B cell (primary cell): ENCODE measurements around the gene TAF1A. TPM values are rescaled to one million over a fixed set of nuclear protein-coding genes. Genes with fewer than 3 reads are reported as not detected.

Experiments
- ATAC-seq: fragments of 200-7000 bp; cut with Tn5 transposase; one replicate; pipeline ENCODE4 v1.10.0; 2021; ENCODE audit warnings: low read depth, mild to moderate bottlenecking, moderate number of reproducible peaks, moderate library complexity
- CTCF ChIA-PET: fragments of 350-600 bp; sonication (Branson Sonifier 250); formaldehyde crosslinking; loops from one replicate; lab custom pipeline; 2021; ENCODE audit warnings: antibody characterized with exemption, inconsistent platforms; lab: Charles Lee
- POLR2A ChIA-PET: fragments of 350-600 bp; sonication (Branson Sonifier 250); formaldehyde crosslinking; loops from one replicate; lab custom pipeline; 2021; ENCODE audit warnings: antibody characterized with exemption; lab: Charles Lee
- DNase-seq: peaks from one replicate; pipeline ENCODE4 v3.0.0; 2013
- H2AFZ ChIP-seq: 2 replicates; pipeline ENCODE4 v1.6.1; 2012; ENCODE audit warnings: mild to moderate bottlenecking, low read depth, low read length; ENCODE audit not compliant: insufficient read depth, poor library complexity, severe bottlenecking
- H3K27ac ChIP-seq, 2 donors: 1 replicate in 1 of 2; 2 replicates in 1 of 2; pipeline ENCODE4 v1.5.1; 2012 to 2013; ENCODE audit warnings: low read length in 2 of 2, mild to moderate bottlenecking in 2 of 2, moderate library complexity in 1 of 2
- H3K27me3 ChIP-seq, 4 experiments: fragments of 200-600 bp in 1 of 4; sonication (generic) in 1 of 4; replicated peaks in 1 of 4; 1 replicate in 2 of 4; 2 replicates in 2 of 4; pipeline versions ENCODE4 v1.6.1 to v1.7.0; 2013 to 2016; ENCODE audit warnings: low read length in 3 of 4, mild to moderate bottlenecking in 2 of 4, mixed read lengths in 1 of 4, moderate library complexity in 1 of 4; ENCODE audit not compliant: insufficient read depth in 4 of 4, control insufficient read depth in 3 of 4; ENCODE audit errors: control extremely low read depth in 1 of 4
- H3K36me3 ChIP-seq, 2 experiments: replicated peaks in 1 of 2; 1 replicate in 1 of 2; 2 replicates in 1 of 2; pipeline versions ENCODE4 v1.6.1 to v1.7.1; 2013; ENCODE audit warnings: low read length in 1 of 2; ENCODE audit not compliant: insufficient read depth in 2 of 2, control insufficient read depth in 1 of 2; ENCODE audit errors: control extremely low read depth in 1 of 2, extremely low read depth in 1 of 2
- H3K4me1 ChIP-seq, 2 donors: fragments of 200-600 bp in 1 of 2; sonication (generic) in 1 of 2; 1 replicate in 1 of 2; 2 replicates in 1 of 2; pipeline versions ENCODE4 v1.5.1 to v1.6.1; 2013 to 2017; ENCODE audit warnings: low read length in 2 of 2; ENCODE audit not compliant: control insufficient read depth in 2 of 2, insufficient read depth in 2 of 2
- H3K4me2 ChIP-seq: replicated peaks from 2 replicates; pipeline ENCODE3; 2012; ENCODE audit warnings: mild to moderate bottlenecking, low read depth, low read length; ENCODE audit not compliant: poor library complexity, severe bottlenecking
- H3K4me3 ChIP-seq, 5 experiments: fragments of 200-600 bp in 1 of 5; sonication (generic) in 1 of 5; 1 replicate in 3 of 5; 2 replicates in 2 of 5; pipeline versions ENCODE4 v1.5.1 to v1.7.0; 2011 to 2016; ENCODE audit warnings: low read length in 4 of 5, mild to moderate bottlenecking in 4 of 5, low read depth in 2 of 5, control low read depth in 1 of 5, moderate library complexity in 1 of 5; ENCODE audit not compliant: insufficient read depth in 1 of 5; ENCODE audit errors: control extremely low read depth in 1 of 5, extremely low read depth in 1 of 5
- H3K79me2 ChIP-seq: fragments of 200-600 bp; sonication (generic); one replicate; pipeline ENCODE4 v1.6.0; 2016; ENCODE audit warnings: low read length; ENCODE audit not compliant: control insufficient read depth, insufficient read depth
- H3K9ac ChIP-seq: fragments of 200-600 bp; sonication (generic); 2 replicates; pipeline ENCODE4 v1.6.1; 2017; ENCODE audit warnings: mild to moderate bottlenecking, low read length, moderate library complexity
- H3K9me3 ChIP-seq, 3 donors: one replicate each; pipeline versions ENCODE4 v1.6.1 to v1.7.1; 2013; ENCODE audit warnings: low read length in 2 of 3; ENCODE audit not compliant: control insufficient read depth in 2 of 3, insufficient read depth in 1 of 3; ENCODE audit errors: control extremely low read depth in 1 of 3
- H4K20me1 ChIP-seq: 2 replicates; pipeline ENCODE4 v1.6.0; 2012; ENCODE audit warnings: mild to moderate bottlenecking, low read length; ENCODE audit not compliant: insufficient read depth, control insufficient read depth, poor library complexity, severe bottlenecking
- H3K27ac Mint-ChIP-seq: one replicate; pipeline ENCODE4 v1.8.0; 2021; ENCODE audit warnings: mixed read lengths
- H3K27me3 Mint-ChIP-seq: one replicate; pipeline ENCODE4 v1.8.0; 2021; ENCODE audit warnings: mixed read lengths
- H3K4me1 Mint-ChIP-seq: one replicate; pipeline ENCODE4 v1.8.0; 2021; ENCODE audit warnings: mixed read lengths
- H3K4me3 Mint-ChIP-seq: one replicate; pipeline ENCODE4 v1.8.0; 2021; ENCODE audit warnings: mixed read lengths
- H3K9me3 Mint-ChIP-seq: one replicate; pipeline ENCODE4 v1.8.0; 2022; ENCODE audit warnings: mixed read lengths; ENCODE audit not compliant: insufficient read depth
- EZH2 ChIP-seq: IDR thresholded peaks from 2 replicates; pipeline ENCODE4 v1.6.1; 2012; ENCODE audit warnings: borderline replicate concordance, low read depth, mild to moderate bottlenecking, moderate library complexity, low read length; ENCODE audit not compliant: insufficient read depth, poor library complexity, severe bottlenecking
- WGBS: methylation state at CpG from one replicate; pipeline ENCODE4 v1.1.5; 2013; ENCODE audit warnings: missing lambda C conversion rate; ENCODE audit not compliant: insufficient coverage; 5-methylcytosine and 5-hydroxymethylcytosine counted together
- intact Hi-C: fragments of 100-400 bp; cut with micrococcal nuclease; formaldehyde crosslinking; loops from one replicate; pipeline ENCODE4 v1.10.0; 2022
- polyA plus RNA-seq: library from polyadenylated mRNA; depleted of rRNA; stranded (reverse); fragments of >200 nt; gene quantifications from 2 replicates; pipeline ENCODE4 v1.2.3, GENCODE V29; 2012
- total RNA-seq, 2 donors: library from RNA; stranded (reverse); fragments of 120-200 nt in 1 of 2; gene quantifications; 1 replicate in 1 of 2; 2 replicates in 1 of 2; pipeline versions ENCODE4 v1.2.3 to v1.2.4, GENCODE V29; 2013 to 2022
- TF ChIP-seq, protein P1 (sequence below): fragments of 200-600 bp; IDR thresholded peaks from one replicate; pipeline ENCODE4 v1.8.0; 2022; ENCODE audit warnings: antibody characterized with exemption, mild to moderate bottlenecking

Gene TAF1A
- total and polyA plus RNA-seq, 2 donors (not counting 1 experiment from before 2014, with no cell fraction given), result 12.7 to 23.7 TPM

DNA sequence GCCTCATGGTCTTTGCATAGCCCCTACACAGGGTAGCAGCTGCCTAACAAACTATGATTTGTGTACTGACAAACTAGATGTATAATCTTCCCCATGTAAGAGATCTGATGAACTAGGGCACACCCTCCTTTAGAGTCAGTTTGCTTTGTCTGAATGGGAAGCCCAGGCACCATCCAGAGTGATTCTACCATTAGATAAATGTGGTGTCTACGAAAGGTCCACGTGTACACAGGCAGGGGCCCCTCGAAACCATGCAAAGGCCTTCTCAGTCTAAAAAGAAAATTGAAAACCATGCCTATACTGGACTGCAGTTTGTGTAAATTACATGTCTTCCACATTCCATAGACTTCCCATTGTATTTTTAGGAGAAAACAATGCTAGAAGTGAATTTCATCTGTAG, 60.6 kb downstream of the TAF1A start:
- Histone ChIP-seq H4K20me1 (no peaks in the 10 kb centered on the region), H3K36me3 (no peaks in the 10 kb centered on the region), H2AFZ (no peak overlapping the region), H3K9ac (no peak overlapping the region), H3K9me3 (peaks cover 0 to 3% (median 0%) of the 10 kb centered on the region in 3 donors), H3K4me3 (no peak overlapping the region), H3K4me1 (no peaks in the 10 kb centered on the region), H3K79me2 (no peaks in the 10 kb centered on the region), H3K27me3 (peaks cover 0 to 5% (median 0%) of the 10 kb centered on the region in 4 experiments), H3K4me2 (no peak overlapping the region), H3K27ac (no peak overlapping the region)
- Mint-ChIP-seq H3K9me3 (peaks cover 3% of the 10 kb centered on the region), H3K4me1 (no peaks in the 10 kb centered on the region), H3K4me3 (no peak overlapping the region), H3K27ac (no peak overlapping the region), H3K27me3 (peaks cover 14% of the 10 kb centered on the region)
- ChIA-PET POLR2A (no interaction called here), CTCF (no interaction called here)
- no peak for ATAC-seq
- WGBS, result no CpG with 5 or more reads among the region's 3 CpGs
- TF ChIP-seq, protein P1, sequence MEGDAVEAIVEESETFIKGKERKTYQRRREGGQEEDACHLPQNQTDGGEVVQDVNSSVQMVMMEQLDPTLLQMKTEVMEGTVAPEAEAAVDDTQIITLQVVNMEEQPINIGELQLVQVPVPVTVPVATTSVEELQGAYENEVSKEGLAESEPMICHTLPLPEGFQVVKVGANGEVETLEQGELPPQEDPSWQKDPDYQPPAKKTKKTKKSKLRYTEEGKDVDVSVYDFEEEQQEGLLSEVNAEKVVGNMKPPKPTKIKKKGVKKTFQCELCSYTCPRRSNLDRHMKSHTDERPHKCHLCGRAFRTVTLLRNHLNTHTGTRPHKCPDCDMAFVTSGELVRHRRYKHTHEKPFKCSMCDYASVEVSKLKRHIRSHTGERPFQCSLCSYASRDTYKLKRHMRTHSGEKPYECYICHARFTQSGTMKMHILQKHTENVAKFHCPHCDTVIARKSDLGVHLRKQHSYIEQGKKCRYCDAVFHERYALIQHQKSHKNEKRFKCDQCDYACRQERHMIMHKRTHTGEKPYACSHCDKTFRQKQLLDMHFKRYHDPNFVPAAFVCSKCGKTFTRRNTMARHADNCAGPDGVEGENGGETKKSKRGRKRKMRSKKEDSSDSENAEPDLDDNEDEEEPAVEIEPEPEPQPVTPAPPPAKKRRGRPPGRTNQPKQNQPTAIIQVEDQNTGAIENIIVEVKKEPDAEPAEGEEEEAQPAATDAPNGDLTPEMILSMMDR, result no peak
- TF ChIP-seq EZH2, result no peak
- intact Hi-C loops, result no loop called here
- no peak for DNase-seq

DNA sequence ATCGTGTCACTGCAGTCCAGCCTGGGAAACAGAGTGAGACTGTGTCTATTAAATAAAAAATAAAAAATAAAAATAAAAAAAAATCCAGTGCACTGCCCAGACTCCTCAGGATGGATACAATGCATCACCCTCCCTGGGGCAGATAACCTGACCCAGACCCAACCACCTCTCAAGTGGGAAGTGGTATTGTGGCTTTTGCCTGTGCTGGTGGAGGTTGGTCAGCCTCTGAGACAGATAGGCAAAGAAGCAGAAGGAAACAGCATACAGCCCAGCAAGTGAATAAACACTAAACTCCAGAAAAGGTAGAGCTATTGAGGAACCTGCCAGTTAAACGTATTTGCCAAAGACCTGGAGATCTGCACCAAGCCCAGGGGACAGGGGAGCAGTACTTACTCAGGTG, 63.8 kb downstream of the TAF1A start:
- Histone ChIP-seq H3K4me3 (no peak overlapping the region), H3K9ac (no peak overlapping the region), H3K36me3 (no peaks in the 10 kb centered on the region), H3K79me2 (no peaks in the 10 kb centered on the region), H3K4me2 (no peak overlapping the region), H3K9me3 (peaks cover 0 to 3% (median 0%) of the 10 kb centered on the region in 3 donors), H2AFZ (no peak overlapping the region), H4K20me1 (no peaks in the 10 kb centered on the region), H3K27ac (no peak overlapping the region), H3K27me3 (peaks cover 0 to 5% (median 0%) of the 10 kb centered on the region in 4 experiments), H3K4me1 (no peaks in the 10 kb centered on the region)
- POLR2A ChIA-PET, result no interaction called here
- 0% methylated on average over 1 of the region's 2 CpGs for WGBS
- DNase-seq (no peak), ATAC-seq (no peak)
- intact Hi-C loops, result no loop called here
- CTCF ChIA-PET, result no interaction called here
- H3K9me3 Mint-ChIP-seq, result peaks cover 3% of the 10 kb centered on the region
- H3K4me3 Mint-ChIP-seq, result no peak overlapping the region
- H3K4me1 Mint-ChIP-seq, result no peaks in the 10 kb centered on the region
- H3K27me3 Mint-ChIP-seq, result peaks cover 21% of the 10 kb centered on the region
- H3K27ac Mint-ChIP-seq, result no peak overlapping the region
- no peak for TF ChIP-seq EZH2
- TF ChIP-seq, protein P1, result no peak
